Dermis blood vessel endothelial cell (primary cell): ENCODE results near the gene ATF4. TPM values are rescaled to one million over a fixed set of nuclear protein-coding genes. Genes with fewer than 3 reads are reported as not detected.
"Not testable (repeated sequence)": the region's sequence is repeated elsewhere in the genome, so short reads cannot be mapped to it uniquely, and the experiment has no call there.

Experiments
- DNase-seq: peaks from one replicate; pipeline ENCODE4 v3.0.0; 2010
- total RNA-seq: library from RNA; depleted of rRNA; stranded (reverse); fragments of >200 nt; gene quantifications from 2 replicates; pipeline ENCODE4 v1.2.3, GENCODE V29; 2014

The ATF4 gene
- total RNA-seq, 1 donor from 2014 or later = 159 TPM

DNA sequence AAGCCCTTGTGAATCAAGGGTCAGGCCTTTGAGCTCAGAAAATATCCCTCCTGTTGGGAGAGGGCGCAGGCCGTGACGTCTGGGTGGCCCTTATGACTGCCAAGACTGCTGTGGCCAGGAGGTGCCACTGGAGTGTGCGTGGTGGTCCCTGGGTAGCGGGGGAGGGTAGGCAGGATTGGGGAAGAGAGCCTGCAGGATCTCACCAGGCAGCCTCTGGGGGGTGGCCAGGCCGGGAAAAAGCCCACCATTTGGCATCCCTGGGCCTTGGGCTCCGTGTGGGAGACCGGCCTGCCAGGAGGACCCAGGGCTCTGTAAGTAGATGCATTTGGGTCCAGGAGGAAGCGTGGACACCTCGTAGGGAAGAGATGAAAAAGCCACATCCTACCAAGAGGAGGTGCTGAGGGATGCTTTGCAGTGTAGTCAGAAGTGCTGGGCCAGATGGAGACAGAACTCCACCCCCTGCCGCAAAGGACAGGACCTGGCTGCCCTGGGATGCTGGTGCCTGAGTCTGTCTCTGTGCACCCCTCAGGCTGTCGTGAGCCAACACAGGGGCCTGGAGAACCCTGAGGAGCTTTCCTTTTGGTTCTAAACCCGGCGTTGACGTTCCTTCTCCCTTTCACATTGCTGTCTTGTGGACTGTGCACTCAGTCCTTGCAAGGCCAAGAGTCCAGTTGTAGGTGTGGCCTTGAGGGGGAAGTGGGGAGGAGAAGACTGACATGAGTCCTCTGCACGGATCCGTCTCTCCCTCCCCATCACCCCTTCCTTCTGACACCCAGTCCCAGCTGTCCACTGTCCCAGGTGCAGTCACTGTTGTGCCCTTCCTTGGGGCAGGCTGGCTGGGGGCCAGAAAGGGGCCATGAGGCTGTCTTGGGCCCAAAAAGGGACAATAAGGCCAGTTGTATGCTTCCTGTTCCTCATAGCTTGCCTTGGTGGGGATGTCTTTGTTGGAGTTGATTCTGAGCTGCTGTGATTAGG is 31.0 kb upstream of the ATF4 start:
- no peak for DNase-seq

DNA sequence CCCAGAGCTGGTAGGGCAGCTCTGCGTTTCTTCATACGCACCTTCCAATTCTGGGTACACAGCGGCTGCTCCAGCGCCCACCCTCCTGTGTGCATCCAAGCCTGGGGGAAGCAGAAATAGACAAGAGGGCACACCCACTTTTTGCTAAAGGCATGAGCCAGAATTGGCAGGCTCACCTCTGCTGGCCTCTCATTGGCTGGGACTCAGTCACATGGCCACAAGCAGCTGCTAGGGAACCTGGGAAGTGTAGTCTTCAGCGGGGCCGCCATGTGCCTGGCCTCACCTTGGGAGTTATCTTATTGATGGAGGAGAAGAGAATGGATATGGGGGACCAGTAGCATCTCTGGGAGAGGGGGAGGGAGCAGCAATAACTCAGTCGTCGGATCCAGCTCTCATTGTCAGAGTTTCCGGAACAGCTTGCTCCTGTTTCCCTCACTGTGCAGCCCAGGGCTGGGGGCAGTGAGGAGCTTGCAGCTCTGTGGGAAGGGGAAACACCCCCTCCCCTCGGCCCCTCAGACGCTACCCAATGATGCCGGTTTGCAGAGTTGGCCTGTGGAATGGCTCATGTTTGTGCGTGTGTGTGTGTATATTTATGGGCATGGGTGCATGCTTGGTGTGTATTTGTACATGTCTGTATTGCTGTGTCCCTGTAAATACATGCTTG is 30.1 kb upstream of the ATF4 start:
- peak; percentile 74 for DNase-seq

DNA sequence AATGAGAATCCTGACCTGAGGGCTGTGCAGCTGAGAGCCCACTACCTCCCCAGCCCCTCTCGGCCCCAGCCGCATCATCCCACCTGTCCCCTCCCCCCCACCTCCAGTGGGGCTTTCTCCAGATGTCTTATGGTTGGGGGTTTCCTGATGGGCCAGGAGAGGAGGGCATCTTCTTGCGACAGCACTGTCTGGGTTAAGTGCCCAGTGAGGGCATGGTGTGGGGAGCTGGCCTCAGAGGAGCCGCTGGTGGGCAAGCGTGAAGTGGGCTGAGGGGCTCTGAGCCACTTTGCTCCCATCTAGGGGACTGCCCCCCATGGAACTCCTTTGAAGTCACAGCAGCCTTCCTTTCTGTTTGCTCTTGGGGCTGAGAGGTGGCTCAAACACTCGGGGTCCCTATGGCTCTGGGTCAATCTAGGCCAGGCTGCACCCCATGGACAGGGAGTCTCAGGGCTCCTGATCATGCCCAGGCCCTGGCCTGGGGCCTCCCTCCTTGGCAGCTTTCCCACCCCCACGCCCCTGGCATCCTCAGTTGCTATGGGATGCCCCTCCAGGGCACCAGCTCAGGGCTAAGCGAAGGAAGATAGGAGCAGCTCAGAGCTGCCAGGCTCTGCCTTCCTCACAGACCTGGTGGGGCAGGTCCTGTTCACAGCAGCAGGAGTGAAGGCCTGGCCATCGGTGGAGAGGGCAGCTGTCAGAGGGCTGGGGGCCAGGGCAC is 29.2 kb upstream of the ATF4 start:
- no peak for DNase-seq

DNA sequence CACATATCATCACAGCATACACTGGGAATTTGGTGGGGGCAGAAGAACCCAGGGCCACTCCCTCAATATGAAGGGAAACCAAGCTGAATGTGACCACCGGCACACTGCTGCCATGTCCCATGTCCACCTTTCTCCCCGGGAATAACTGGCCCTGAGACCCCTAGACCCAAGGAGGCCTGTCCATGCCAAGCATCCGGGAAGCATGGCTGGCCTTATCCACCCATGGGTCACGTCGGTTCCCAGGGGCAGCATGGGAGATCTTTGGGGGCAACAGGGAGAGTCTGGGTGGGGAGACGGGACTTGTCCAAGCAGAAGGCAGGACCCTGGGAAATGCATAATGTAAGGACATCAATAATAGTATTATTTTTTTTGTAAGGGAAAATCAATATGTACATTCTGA is 28.7 kb upstream of the ATF4 start:
- no peak for DNase-seq

DNA sequence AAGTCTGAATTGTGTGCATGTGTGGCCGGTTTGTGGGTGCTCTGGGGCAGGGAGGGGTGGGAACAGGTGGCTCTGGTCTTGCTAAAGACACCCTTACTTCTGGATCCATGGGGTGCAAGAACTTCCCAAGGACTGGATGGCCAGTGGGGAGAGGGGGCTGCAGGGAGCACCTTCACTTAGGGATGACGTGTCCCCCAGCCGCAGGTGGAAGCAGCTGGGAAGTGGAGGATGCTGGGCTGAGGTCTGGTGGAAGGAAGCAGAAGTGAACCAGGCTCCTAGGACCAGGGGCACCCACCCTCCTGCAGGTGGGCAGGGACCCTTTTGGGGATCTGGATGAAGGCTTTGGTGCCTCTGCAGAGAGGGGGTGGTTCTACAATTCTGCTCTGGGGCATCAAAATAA is 28.2 kb upstream of the ATF4 start:
- DNase-seq = no peak

DNA sequence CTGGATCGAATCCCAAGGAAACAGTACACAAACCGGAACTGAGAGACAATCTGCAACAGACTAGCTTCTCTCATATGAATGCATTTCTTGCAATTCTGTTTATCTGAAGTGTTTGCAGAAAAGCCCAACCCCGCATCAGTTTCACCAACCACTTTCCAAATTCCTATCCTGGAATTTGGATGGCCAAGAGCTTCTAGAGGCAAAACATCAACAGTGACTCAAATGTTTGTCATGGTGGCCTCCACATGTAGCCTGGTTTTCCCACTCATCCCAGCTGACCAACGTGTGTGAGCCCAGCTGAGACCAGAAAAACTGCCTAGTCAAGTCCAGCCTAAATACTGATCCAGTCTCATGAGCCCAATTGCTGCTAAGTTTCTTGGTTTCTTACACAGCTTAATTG is 26.6 kb upstream of the ATF4 start:
- no peak for DNase-seq

GRCh38 chr22:39494471-39495120 is 25.8 kb upstream of the ATF4 start:
- no peak for DNase-seq

DNA sequence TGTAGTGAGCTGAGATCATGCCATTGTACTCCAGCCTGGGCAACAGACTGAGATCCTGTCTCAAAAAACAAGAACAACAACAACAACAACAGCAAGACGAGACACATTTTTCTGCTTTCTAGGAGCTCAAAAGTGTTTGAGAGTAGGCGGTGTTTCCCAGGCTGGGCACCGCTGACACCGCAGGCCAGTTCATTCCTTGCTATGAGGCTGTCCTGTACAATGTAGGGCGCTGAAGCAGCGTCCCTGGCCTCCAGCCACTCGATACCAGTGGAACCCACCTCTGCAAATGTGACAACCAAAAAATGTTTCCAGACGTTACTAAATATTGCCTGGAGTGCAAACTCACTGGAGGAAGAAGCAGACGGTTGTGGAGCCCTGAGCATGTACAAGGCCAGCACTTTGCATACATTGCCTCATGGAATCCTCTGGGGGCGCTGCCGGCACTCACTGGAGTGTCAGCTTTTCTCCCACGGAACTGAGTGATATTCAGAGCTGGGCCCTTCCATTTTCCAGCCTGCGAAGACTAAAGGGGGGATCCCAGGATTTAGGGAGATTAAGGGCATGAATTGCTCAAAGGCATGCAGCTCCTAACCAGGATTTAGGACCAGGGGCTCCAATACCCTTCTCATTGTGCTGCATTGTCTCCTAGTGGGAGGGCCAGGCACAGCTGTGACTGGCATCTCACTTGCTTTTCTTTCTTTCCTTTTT is 24.1 kb upstream of the ATF4 start:
- peak; percentile 82 for DNase-seq

- DNase-seq = no peak
Measured at GRCh38 chr22:39497429-39497828, 22.9 kb upstream of the ATF4 start.

DNA sequence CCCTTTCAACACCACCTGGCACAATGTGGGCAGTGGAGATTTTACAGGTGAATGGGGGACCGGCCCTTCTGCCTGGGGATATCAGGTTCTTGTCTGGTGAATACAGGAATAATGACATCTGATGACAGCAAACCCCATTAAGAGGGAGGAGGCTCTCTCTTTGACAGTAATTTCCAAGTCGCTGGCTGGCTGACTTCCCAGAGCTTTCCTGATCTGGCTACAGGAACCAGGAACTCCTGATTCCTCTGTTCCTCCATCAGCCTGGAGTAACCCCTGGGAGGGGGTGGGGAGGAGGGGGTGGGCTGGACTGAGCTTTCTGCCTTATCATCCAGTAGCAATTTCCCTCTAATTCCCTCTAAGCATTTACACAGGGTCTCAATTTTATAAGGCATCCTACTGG is 22.0 kb upstream of the ATF4 start:
- DNase-seq = no peak

DNA sequence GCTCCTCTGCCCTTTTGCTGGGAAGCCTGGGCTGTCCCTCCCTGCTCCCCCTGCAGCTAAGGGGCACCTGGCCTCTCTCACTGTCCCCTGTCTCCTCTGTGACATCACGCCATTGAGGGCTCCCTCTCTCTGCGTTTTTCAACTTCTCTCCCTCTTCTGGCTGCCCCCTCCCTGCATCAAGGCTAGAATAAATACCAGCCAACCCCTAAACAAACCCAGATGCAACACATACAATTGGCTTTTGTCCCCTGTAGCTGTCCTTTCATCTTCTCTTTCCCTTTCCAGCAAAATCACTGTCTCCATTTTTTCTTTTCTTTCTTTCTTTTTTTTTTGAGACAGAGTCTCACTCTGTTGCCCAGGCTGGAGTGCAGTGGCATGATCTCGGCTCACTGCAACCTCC is 21.6 kb upstream of the ATF4 start:
- no peak for DNase-seq

- no peak for DNase-seq
Measured at GRCh38 chr22:39500101-39500500, 20.3 kb upstream of the ATF4 start.

GRCh38 chr22:39501644-39502108 is 18.7 kb upstream of the ATF4 start:
- no peak for DNase-seq

DNA sequence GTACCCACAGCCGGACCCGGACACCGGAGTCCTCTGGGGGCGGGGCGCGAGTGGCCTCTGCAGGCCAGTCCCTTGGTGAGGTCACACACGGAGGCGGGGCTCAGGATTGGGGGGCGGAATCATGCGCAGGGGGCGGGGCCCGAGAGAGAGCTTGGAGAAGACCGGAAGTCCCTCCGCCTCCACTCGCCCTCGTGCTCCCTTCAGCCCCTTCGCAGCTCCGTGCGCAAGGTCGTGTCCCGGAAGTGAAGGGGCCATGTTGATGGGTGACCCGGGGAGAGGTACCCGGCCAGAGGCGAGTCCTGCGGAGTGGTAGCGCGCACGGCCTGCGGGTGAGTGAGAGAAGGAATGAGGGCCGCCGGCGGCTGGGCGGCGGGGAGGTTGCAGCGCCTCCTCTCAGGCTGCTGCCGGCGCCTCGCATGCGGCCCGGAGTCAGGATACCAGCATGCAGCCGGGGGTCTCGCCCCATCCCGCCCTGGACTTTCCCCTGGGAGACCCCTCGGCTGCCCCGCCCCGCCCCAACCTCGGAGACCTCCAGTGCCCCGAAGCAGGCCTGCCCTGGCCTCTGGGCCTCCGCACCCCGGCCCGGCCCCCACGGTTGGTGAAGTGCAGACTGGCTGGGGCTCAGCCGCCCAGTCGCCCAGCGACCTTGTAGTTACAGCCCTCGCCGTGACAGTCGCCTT is 18.1 kb upstream of the ATF4 start, which contains the start of gene MIEF1:
MIEF1 (plus strand) TSS at position 182 of the 680 bp plus-strand sequence. CDS start 9,005 bp downstream, outside the sequence.
- peak; percentile 95 for DNase-seq

- DNase-seq = no peak
Measured at GRCh38 chr22:39502789-39503409, 17.5 kb upstream of the ATF4 start.

GRCh38 chr22:39503630-39504029 is 16.7 kb upstream of the ATF4 start:
- DNase-seq = no peak

- no peak for DNase-seq
Measured at GRCh38 chr22:39504071-39504470, 16.3 kb upstream of the ATF4 start.

GRCh38 chr22:39507021-39507420 is 13.3 kb upstream of the ATF4 start:
- DNase-seq = not testable (repeated sequence)

DNA sequence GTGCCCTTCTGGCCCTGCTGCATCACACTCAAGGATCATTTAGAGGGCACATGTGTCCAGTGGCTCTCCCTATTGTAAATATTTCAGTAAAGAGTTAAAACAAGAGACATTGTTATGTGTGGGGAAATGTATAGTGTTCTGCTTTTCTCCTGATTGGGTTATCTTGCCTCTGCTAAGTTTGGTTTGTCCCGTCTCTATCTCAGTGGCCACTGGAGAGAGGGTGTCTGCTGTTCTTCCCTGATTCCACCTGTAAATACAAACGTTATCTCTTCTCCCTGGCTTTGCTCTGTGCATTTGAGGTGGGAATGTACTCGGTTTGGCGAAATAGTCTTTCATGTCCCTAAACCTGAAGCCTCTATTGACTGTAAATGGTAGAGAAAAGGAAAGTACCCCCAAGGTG is 12.0 kb upstream of the ATF4 start:
- DNase-seq = no peak

- DNase-seq = no peak
Measured at GRCh38 chr22:39510529-39511149, 9.7 kb upstream of the ATF4 start.
